SK-N-SH (cell line): ENCODE data around the gene FCHSD2. TPM values are rescaled to one million over a fixed set of nuclear protein-coding genes. Genes with fewer than 3 reads are reported as not detected.

Experiments
- CTCF ChIA-PET: fragments of 300-600, 350-600 bp; formaldehyde crosslinking; extraction: SDS; loops from one replicate; lab custom pipeline; 2021; lab: Yijun Ruan, JAX
- POLR2A ChIA-PET: fragments of 350-600 bp; sonication (Branson Sonifier 250); formaldehyde crosslinking; extraction: SDS; loops from one replicate; lab custom pipeline; 2020; ENCODE audit warnings: antibody characterized with exemption, inconsistent platforms; lab: Yijun Ruan, JAX
- DNase-seq: peaks from one replicate; pipeline ENCODE4 v3.0.0; 2012
- H2AFZ ChIP-seq: fragments of 200-600 bp; sonication (generic); 2 replicates; pipeline ENCODE4 v1.8.1; 2016; ENCODE audit warnings: antibody characterized with exemption, mild to moderate bottlenecking, low read depth
- H3F3A ChIP-seq: fragments of 200-600 bp; sonication (generic); replicated peaks from 2 replicates; pipeline ENCODE3; 2016; ENCODE audit warnings: antibody characterized with exemption, mild to moderate bottlenecking; ENCODE audit not compliant: insufficient read depth
- H3K27ac ChIP-seq, 2 experiments: fragments of 200-500 bp in 1 of 2; fragments of 200-600 bp in 1 of 2; sonication (Bioruptor generic) in 1 of 2; sonication (generic), shearing (Covaris generic) in 1 of 2; 2 replicates each; pipeline versions ENCODE4 v1.5.1 to v1.6.1; 2014 to 2016; ENCODE audit warnings: low read depth in 2 of 2, inconsistent platforms in 1 of 2, low read length in 1 of 2, mild to moderate bottlenecking in 1 of 2, mixed read lengths in 1 of 2
- H3K27me3 ChIP-seq: fragments of 200-600 bp; sonication (generic), shearing (Covaris generic); 2 replicates; pipeline ENCODE4 v1.6.1; 2016; ENCODE audit warnings: mixed run types; ENCODE audit not compliant: insufficient read depth
- H3K36me3 ChIP-seq, 2 experiments: fragments of 200-500 bp in 1 of 2; fragments of 200-600 bp in 1 of 2; sonication (Bioruptor generic) in 1 of 2; sonication (generic) in 1 of 2; replicated peaks in 1 of 2; 2 replicates each; pipeline versions ENCODE3 to v1.5.1; 2014 to 2016; ENCODE audit warnings: low read length in 1 of 2, mild to moderate bottlenecking in 1 of 2; ENCODE audit not compliant: insufficient read depth in 2 of 2, control insufficient read depth in 1 of 2
- H3K4me1 ChIP-seq, 2 experiments: fragments of 200-500 bp in 1 of 2; fragments of 200-600 bp in 1 of 2; sonication (Bioruptor generic) in 1 of 2; sonication (generic), shearing (Covaris generic) in 1 of 2; 2 replicates each; pipeline versions ENCODE4 v1.5.1 to v1.6.1; 2014 to 2016; ENCODE audit warnings: low read depth in 1 of 2, low read length in 1 of 2, mixed run types in 1 of 2; ENCODE audit not compliant: insufficient read depth in 2 of 2, control insufficient read depth in 1 of 2
- H3K4me2 ChIP-seq: fragments of 200-600 bp; sonication (generic), shearing (Covaris generic); 2 replicates; pipeline ENCODE4 v1.6.1; 2017; ENCODE audit warnings: mixed run types
- H3K4me3 ChIP-seq, 2 experiments: fragments of 200-500 bp in 1 of 2; fragments of 200-600 bp in 1 of 2; sonication (Bioruptor generic) in 1 of 2; sonication (generic), shearing (Covaris generic) in 1 of 2; 2 replicates each; pipeline versions ENCODE4 v1.5.1 to v1.8.1; 2014 to 2016; ENCODE audit warnings: low read depth in 2 of 2, inconsistent platforms in 1 of 2, low read length in 1 of 2, mild to moderate bottlenecking in 1 of 2, mixed read lengths in 1 of 2, moderate library complexity in 1 of 2
- H3K79me2 ChIP-seq: fragments of 200-600 bp; sonication (generic); 2 replicates; pipeline ENCODE4 v1.8.1; 2017; ENCODE audit warnings: mild to moderate bottlenecking; ENCODE audit not compliant: insufficient read depth
- H3K9ac ChIP-seq: fragments of 200-600 bp; sonication (generic); 2 replicates; pipeline ENCODE4 v1.6.1; 2017; ENCODE audit warnings: mixed run types
- H3K9me2 ChIP-seq: fragments of 200-600 bp; sonication (generic); 2 replicates; pipeline ENCODE4 v1.6.1; 2017; ENCODE audit warnings: mixed run types
- H3K9me3 ChIP-seq: fragments of 200-600 bp; sonication (generic); 2 replicates; pipeline ENCODE4 v1.6.1; 2017; ENCODE audit warnings: mixed run types, mild to moderate bottlenecking, moderate library complexity
- H4K20me1 ChIP-seq: fragments of 200-600 bp; sonication (generic); 2 replicates; pipeline ENCODE4 v1.6.1; 2017; ENCODE audit warnings: mild to moderate bottlenecking, mixed run types; ENCODE audit not compliant: insufficient read depth
- CHD2 ChIP-seq: fragments of 150-350 bp; IDR thresholded peaks from 2 replicates; pipeline ENCODE4 v1.6.1; 2018; ENCODE audit warnings: low read length; ENCODE audit not compliant: partially characterized antibody
- ELF1 ChIP-seq: IDR thresholded peaks from 2 replicates; pipeline ENCODE4 v1.4.0; 2012
- GABPA ChIP-seq: IDR thresholded peaks from 2 replicates; pipeline ENCODE4 v1.4.0; 2012; ENCODE audit warnings: low read depth, mild to moderate bottlenecking
- GATA2 ChIP-seq: sonication (generic); formaldehyde crosslinking; IDR thresholded peaks from 2 replicates; pipeline ENCODE4 v1.5.0; 2020; ENCODE audit warnings: mild to moderate bottlenecking, missing genetic modification reagents
- JUND ChIP-seq: IDR thresholded peaks from 2 replicates; pipeline ENCODE4 v1.4.0; 2012
- MEF2A ChIP-seq: IDR thresholded peaks from 2 replicates; pipeline ENCODE4 v1.4.0; 2012; ENCODE audit warnings: low read depth, borderline replicate concordance
- MXI1 ChIP-seq: IDR thresholded peaks from 2 replicates; pipeline ENCODE4 v1.6.1; 2012; ENCODE audit warnings: mild to moderate bottlenecking, low read depth, low read length, improper control_type of control experiment
- NFIC ChIP-seq: IDR thresholded peaks from 2 replicates; pipeline ENCODE4 v1.4.0; 2012; ENCODE audit warnings: borderline replicate concordance
- RAD21 ChIP-seq: IDR thresholded peaks from 2 replicates; pipeline ENCODE4 v1.6.1; 2012; ENCODE audit warnings: mild to moderate bottlenecking, low read length
- RFX5 ChIP-seq: IDR thresholded peaks from 2 replicates; pipeline ENCODE4 v1.6.1; 2012; ENCODE audit warnings: mild to moderate bottlenecking, improper control_type of control experiment, low read length
- RXRA ChIP-seq: IDR thresholded peaks from 2 replicates; pipeline ENCODE4 v1.4.0; 2012; ENCODE audit warnings: low read depth, mild to moderate bottlenecking, borderline replicate concordance
- SIN3A ChIP-seq: IDR thresholded peaks from 2 replicates; pipeline ENCODE4 v1.6.1; 2012; ENCODE audit warnings: low read depth, mild to moderate bottlenecking, low read length, moderate library complexity, borderline replicate concordance
- TCF12 ChIP-seq: IDR thresholded peaks from 2 replicates; pipeline ENCODE4 v1.4.0; 2012
- WGBS: methylation state at CpG from one replicate; pipeline ENCODE4 v1.1.6; 2017; ENCODE audit warnings: low lambda C conversion rate; 5-methylcytosine and 5-hydroxymethylcytosine counted together
- polyA plus RNA-seq, 3 experiments: library from polyadenylated mRNA; depleted of rRNA; stranded (reverse); fragments of >200 nt; gene quantifications; 2 replicates each; pipeline ENCODE4 v1.2.3, GENCODE V29; 2012
- TF ChIP-seq, protein P1 (sequence below): IDR thresholded peaks from 2 replicates; pipeline ENCODE4; 2012
- TF ChIP-seq, protein P2 (sequence below): fragments of 200-600 bp; sonication (generic); IDR thresholded peaks from 2 replicates; pipeline ENCODE4 v1.6.1; 2017; ENCODE audit warnings: antibody characterized with exemption, mild to moderate bottlenecking, moderate library complexity
- TF ChIP-seq, protein P3 (sequence below): IDR thresholded peaks from 2 replicates; pipeline ENCODE4 v1.4.0; 2012; ENCODE audit warnings: low read depth
- TF ChIP-seq, protein P4 (sequence below): IDR thresholded peaks from 2 replicates; pipeline ENCODE4 v1.4.0; 2012; ENCODE audit warnings: low read depth, borderline replicate concordance

Gene FCHSD2
- polyA plus RNA-seq, 1 of the 3 experiments (the other 2 are of a cell fraction), result 10.4 TPM

DNA sequence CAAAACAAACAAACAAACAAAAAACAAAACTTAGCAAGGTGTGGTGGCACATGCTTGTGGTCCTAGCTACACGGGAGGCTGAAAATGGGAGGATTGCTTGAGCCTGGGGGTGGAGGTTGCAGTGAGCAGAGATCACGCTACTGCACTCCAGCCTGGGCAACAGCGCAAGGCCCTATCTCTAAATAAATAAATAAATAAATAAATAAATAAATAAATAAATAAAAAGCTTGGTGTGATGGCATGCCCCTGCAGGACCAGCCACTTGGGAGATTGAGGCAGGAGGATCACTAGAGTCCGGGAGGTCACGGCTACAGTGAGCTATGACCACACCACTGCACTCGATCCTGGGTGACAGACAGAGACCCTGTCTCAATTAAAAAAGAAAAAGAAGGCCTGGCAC, 339.3 kb downstream of the FCHSD2 start (continued):
- TF ChIP-seq, protein P1, sequence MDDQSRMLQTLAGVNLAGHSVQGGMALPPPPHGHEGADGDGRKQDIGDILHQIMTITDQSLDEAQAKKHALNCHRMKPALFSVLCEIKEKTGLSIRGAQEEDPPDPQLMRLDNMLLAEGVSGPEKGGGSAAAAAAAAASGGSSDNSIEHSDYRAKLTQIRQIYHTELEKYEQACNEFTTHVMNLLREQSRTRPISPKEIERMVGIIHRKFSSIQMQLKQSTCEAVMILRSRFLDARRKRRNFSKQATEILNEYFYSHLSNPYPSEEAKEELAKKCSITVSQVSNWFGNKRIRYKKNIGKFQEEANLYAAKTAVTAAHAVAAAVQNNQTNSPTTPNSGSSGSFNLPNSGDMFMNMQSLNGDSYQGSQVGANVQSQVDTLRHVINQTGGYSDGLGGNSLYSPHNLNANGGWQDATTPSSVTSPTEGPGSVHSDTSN, result no peak
- TF ChIP-seq, protein P2, sequence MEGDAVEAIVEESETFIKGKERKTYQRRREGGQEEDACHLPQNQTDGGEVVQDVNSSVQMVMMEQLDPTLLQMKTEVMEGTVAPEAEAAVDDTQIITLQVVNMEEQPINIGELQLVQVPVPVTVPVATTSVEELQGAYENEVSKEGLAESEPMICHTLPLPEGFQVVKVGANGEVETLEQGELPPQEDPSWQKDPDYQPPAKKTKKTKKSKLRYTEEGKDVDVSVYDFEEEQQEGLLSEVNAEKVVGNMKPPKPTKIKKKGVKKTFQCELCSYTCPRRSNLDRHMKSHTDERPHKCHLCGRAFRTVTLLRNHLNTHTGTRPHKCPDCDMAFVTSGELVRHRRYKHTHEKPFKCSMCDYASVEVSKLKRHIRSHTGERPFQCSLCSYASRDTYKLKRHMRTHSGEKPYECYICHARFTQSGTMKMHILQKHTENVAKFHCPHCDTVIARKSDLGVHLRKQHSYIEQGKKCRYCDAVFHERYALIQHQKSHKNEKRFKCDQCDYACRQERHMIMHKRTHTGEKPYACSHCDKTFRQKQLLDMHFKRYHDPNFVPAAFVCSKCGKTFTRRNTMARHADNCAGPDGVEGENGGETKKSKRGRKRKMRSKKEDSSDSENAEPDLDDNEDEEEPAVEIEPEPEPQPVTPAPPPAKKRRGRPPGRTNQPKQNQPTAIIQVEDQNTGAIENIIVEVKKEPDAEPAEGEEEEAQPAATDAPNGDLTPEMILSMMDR, result no peak

DNA sequence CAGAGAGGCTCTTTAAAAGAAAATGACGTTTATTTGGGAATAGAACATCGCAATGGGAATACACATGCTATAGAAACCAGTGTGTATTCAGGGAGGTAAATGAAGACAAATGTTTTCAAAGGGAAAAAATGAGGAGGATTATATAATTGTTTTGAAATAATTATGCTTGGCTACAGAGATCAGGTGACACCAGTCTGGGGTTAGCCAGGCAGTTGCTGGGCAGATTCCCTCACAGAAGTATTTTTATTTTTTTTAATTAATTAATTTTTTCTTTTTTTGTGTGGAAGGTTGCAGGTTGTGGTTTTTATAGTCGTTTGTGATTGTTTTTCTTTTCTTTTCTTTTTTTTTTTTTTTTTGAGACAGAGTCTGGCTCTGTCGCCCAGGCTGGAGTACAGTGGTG, 342.7 kb downstream of the FCHSD2 start:
- CTCF ChIA-PET, result no interaction called here
- H3K36me3 ChIP-seq, result no peaks in the 10 kb centered on the region
- no peaks in the 10 kb centered on the region for H3K9me2 ChIP-seq
- no peak overlapping the region for H2AFZ ChIP-seq
- 71% methylated on average over 4 of the region's 4 CpGs for WGBS
- H3K9me3 ChIP-seq, result no peaks in the 10 kb centered on the region
- peaks cover 5% of the 10 kb centered on the region for H3F3A ChIP-seq
- no peak overlapping the region for H3K9ac ChIP-seq
- H3K4me1 ChIP-seq, result peaks cover 0 to 3% of the 10 kb centered on the region in 2 experiments; a peak in 1 of 4 replicates
- no peaks in the 10 kb centered on the region for H3K27me3 ChIP-seq
- POLR2A ChIA-PET, result no interaction called here
- DNase-seq, result no peak
- no peak overlapping the region for H3K27ac ChIP-seq
- no peak overlapping the region for H3K4me3 ChIP-seq
- H3K79me2 ChIP-seq, result no peaks in the 10 kb centered on the region
- no peaks in the 10 kb centered on the region for H4K20me1 ChIP-seq
- peak; percentile 90 for TF ChIP-seq RFX5
- no peak for TF ChIP-seq CHD2
- H3K4me2 ChIP-seq, result no peak overlapping the region

DNA sequence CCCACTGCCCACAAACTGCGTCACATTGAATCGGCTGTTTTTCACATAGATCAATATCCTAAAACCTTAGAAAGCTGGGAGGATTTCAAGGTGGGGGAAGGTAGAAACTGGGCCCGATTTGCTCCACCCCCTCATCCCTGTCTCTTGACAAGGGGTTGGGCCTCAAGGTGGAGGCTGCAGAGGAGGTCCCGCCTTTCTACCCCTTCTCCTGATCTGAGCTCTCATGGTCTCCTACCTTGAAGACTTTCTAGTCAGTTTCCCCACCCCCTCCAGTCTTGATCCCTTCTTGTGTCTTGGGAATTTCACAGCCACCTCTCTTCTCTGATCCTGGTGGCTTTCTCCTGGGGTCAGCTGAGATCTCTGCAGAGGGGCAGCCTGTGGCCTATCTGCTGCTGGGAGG, 343.8 kb downstream of the FCHSD2 start:
- DNase-seq, result no peak
- no peaks in the 10 kb centered on the region for H3K27me3 ChIP-seq
- H3K4me3 ChIP-seq, result no peak overlapping the region
- POLR2A ChIA-PET, result interaction anchor here (0.6 kb wide), 1 partner anchor 16 kb away, joined by 4 read pairs; no protein-coding TSS in a partner anchor
- H4K20me1 ChIP-seq, result no peaks in the 10 kb centered on the region
- no peaks in the 10 kb centered on the region for H3F3A ChIP-seq
- no peaks in the 10 kb centered on the region for H3K79me2 ChIP-seq
- TF ChIP-seq GATA2, result no peak
- TF ChIP-seq, protein P3, sequence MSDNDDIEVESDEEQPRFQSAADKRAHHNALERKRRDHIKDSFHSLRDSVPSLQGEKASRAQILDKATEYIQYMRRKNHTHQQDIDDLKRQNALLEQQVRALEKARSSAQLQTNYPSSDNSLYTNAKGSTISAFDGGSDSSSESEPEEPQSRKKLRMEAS, result no peak
- TF ChIP-seq NFIC, result no peak
- no peak for TF ChIP-seq JUND
- TF ChIP-seq MEF2A, result no peak
- TF ChIP-seq GABPA, result no peak
- TF ChIP-seq TCF12, result no peak
- TF ChIP-seq, protein P1, result no peak
- TF ChIP-seq SIN3A, result no peak
- no peak for TF ChIP-seq RAD21
- no peak for TF ChIP-seq MXI1
- no peak for TF ChIP-seq RXRA
- TF ChIP-seq ELF1, result no peak
- TF ChIP-seq, protein P4, sequence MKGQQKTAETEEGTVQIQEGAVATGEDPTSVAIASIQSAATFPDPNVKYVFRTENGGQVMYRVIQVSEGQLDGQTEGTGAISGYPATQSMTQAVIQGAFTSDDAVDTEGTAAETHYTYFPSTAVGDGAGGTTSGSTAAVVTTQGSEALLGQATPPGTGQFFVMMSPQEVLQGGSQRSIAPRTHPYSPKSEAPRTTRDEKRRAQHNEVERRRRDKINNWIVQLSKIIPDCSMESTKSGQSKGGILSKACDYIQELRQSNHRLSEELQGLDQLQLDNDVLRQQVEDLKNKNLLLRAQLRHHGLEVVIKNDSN, result no peak
- TF ChIP-seq, all 33 proteins: peak for 0
- no peaks in the 10 kb centered on the region for H3K36me3 ChIP-seq
- H2AFZ ChIP-seq, result no peak overlapping the region
- no peaks in the 10 kb centered on the region for H3K9me2 ChIP-seq
- CTCF ChIA-PET, result interaction anchor here (1.6 kb wide), 1 partner anchor 74 kb away, joined by 4 read pairs; no protein-coding TSS in a partner anchor
- no peaks in the 10 kb centered on the region for H3K9me3 ChIP-seq
- 75% methylated on average over 4 of the region's 4 CpGs for WGBS
- no peak overlapping the region for H3K4me2 ChIP-seq
- H3K27ac ChIP-seq, result no peak overlapping the region
- H3K9ac ChIP-seq, result no peak overlapping the region
- peaks cover 0 to 5% of the 10 kb centered on the region in 2 experiments; a peak in 1 of 4 replicates for H3K4me1 ChIP-seq
